ENCODE data around the gene TBC1D22A.

The TBC1D22A gene

DNA sequence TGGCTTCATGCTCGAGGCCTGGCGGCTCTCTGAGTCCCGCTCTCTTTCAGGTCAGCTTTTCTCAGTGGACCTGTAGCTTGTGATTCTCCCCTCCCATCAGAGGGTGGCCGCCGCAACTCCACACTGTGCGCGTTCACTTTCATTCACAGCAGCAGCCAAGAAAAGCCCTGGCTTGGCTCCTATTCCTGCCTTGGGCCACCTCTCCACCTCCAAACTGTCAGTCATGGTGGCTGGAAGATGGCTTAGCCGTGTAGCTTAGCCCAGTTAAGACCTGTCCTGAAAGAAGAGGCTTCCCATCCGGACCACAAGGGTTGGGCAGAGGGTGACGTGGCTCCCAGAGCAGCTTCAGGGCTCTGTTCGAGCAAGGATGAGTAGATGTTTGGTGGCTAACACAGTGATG is 125.5 kb downstream of the TBC1D22A start:
- DNase-seq (ENCODE audit: low read depth), result no peak

DNA sequence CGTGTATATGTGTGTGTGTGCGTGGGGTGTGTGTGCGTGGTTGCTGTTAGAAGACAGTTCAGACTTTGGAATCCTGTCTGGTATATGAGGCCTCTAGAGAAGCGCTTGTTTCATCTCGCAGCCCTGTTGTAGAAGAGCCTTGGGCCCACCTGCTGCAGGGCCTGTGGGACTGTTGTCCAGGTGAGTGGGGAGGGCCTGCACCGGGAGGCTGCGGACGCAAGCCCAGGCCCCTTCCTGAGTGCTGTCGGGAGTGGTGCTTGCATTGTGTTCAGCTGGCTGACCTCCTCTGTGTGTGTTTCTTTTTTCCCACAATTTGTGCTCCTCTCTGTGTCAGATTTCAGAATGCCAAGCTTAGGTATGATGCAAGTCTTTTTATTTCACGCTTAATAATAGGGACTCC is 128.4 kb downstream of the TBC1D22A start:
- DNase-seq (ENCODE audit: low read depth), result no peak

DNA sequence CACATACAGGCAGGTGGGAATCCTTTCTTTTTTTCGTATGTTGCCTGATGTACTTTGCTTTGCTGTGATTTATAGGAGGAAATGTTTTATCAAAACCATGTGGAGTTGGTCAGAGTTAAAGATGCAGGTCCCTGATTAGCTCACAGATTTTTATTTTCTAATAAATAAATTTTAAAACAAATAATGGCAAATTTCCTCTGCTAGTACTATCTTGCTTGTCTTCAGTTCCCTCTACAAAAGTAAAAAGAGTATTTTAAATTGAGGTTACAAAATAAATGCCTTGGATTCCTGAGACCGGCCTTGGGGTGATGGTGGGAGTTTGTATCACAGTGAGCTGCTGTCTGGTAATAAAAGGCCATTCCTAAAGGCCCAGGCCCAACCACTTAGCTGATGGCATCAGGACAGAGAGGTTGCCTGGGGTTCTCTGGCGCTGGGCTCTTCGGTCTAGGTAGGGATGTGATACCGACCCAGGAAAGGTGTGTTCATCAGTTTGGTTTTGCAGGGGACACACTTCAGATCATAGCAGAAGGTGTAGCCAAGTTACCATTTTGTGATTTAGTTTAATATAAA is 129.0 kb downstream of the TBC1D22A start:
- peak; percentile 24 for DNase-seq (ENCODE audit: low read depth)

DNA sequence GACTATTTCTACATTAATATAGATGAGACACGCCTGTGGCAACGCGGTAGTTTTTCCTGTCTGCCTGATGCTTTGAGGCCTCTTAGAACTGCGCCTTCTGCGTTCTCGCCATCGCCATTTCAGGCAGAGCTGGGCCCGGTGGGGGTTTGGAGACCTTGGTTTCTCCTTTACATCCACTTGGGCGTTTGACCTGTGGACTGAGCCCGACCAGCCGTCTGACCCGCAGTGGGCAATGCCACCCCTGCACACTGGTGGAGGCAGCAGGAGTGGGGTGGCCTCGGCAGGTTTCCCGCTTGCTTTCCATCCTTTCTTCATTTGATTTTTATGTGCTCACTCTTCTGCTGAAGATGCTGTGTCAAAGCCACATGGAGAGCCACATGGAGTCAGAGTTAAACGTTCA is 130.4 kb downstream of the TBC1D22A start:
- no peak for DNase-seq (ENCODE audit: low read depth)

DNA sequence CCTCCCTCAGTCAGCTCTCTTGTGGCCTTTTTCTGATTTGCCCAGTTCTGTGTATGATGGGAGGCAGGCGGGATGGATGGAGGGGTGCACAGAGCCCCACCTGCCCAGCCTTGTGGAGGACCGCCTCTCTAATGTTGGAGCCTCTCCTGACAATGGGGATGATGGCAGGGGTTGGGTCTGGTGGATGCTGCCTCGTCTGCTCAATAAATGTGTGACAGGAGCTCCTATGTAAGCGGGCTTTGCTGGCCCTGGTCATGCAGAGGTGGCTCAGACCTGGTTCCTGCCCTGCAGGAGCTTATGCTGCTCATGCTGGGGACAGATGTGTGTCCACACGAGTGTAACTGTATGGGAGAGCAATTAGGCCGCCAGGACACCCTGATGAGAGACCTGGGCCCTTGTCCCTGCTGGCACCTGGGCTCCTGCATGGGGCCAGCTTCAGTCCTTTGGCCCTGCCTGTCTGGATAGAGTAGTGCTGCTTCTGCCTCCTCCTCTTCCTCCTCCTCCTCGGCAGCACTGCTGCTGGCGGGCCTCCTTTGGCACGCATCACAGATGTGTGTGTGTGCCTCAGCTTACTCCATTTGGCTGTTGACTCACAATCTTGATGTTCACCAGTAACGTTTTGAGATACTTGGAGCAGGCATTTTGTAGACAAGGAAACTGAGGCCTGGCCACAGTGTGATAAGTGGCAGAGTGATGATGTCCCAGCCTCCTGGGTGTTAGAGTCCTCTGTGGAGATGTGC is 131.0 kb downstream of the TBC1D22A start:
- DNase-seq (ENCODE audit: low read depth), result no peak

DNA sequence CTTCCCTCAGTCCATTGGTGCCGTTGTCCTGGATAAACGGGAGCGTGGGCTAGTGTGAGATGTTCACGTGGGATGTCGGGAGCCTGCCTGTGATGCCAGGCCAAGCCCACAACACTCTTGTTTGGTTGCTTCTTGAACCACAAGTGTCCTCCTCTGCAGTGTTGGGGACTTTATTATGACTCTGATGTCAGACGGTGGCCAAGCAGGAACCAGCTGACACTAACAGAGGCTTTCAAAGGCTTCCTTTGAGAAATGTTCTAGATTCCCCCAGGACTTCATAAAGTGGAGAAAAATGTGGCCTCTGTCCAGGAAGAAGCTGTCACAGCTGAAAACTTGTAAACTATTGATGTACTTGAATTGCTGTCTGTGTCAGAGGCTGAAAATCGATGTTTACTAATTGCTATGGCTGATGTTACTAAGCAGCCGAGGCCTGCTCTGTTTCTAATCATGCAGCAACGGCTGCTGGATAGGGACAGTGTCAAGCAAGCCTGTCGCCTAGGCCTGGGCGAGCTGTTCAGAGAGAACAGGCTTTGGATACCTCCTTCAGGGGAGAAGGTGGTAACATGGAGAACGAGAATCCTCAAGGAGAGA is 131.7 kb downstream of the TBC1D22A start:
- DNase-seq (ENCODE audit: low read depth), result peak; percentile 38

DNA sequence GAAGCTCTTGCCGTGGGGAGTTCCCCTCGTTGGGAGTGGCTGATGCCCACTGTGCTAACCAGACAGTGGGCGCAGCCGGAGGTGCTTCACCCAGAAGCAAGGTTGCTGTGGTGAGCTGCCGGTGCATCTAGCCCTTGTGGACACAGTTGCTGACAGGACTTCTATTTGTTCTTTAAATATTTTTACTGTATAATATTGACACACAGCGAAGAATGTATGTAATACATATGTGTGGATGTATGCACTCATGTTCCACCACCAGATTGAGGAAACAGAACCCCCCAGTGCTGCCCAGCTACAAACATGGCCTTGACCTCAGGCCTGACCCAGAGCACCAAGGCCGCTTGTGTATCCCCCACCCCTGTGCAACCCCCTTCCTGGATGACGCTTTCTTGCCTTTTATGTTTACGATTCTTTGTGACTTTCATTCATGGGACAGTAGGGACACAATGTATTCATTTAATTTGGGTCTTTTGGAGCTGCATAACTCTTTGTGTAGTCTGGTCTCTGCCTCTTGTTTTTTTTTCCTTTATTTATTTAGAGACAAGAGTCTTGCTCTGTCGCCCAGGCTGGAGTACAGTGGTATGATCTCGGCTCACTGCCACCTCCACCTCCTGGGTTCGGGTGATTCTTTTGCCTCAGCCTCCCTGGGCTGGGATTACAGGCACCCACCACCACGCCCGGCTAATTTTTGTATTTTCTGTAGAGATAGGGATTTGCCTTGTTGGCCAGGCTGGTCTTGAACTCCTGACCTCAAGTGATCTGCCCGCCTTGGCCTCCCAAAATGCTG is 132.6 kb downstream of the TBC1D22A start:
- DNase-seq (ENCODE audit: low read depth), result no peak

DNA sequence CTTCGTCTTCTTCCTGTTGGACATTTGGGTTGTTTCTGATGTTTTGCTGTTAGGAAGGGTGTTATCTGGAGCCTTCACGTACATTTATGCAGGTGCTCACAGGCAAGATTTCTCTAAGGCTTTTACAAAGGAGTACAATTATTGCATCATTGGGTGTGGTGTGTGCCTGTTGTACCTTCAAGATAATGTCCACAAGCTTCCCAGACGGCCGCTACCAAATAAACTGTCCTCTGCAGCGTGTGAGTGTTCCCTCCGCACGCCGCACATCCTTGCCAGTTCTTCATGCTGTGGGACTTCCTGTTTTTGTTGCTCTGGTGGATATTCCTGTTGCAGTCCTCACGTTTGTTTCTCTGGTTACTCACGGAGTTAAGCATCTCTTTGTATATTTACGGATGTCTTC is 133.3 kb downstream of the TBC1D22A start:
- DNase-seq (ENCODE audit: low read depth), result no peak

DNA sequence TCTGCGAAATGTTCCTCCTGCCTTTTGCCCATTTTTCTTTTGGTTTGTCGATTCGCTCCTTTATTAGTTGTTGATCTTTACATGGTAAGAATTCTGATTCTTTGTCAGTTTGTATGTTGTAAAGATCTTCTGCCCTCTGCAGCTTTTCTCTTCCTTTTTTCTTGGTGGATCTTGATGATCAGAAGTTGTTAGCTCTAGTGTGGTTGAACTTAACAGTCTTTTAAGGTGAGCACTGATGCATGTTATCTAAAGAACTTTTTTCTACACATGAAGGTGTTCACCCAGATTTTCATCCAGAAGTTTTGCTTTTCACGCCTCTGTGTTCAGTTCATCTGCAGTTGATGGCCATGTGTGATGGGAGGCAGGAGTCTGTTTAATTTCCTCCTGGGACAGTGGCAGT is 133.7 kb downstream of the TBC1D22A start:
- DNase-seq (ENCODE audit: low read depth), result no peak

DNA sequence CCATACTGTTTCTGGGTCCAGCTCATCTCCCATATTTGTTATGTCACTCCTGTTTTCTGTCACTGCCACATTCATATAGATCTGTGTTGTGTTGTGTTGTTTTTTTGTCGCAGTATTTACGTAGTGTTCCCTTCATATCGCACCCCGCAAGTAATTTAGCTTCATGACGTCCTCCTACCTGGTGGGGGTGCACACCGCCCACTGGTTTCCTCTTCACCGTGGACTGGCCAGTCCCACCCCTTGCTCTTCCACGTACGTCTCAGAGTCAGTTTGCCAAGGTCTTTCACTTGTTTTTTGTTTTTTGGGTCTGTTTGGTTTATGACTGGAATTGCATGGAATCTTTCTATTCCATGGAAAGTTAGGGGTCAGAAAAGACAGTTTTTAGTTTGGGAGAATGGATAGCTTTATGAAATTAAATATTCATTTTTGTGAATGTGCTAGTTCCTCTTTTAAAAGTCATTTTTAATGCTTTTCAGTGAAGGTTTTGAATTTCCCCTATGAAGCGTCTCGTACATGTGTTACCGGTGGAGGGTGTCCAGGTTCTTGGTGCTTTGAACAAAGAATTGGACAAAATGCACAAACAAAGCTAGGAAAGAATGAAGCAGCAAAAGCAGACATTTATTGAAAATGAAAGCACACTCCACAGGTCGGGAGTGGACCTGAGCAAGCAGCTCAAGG is 134.3 kb downstream of the TBC1D22A start:
- DNase-seq (ENCODE audit: low read depth), result no peak

DNA sequence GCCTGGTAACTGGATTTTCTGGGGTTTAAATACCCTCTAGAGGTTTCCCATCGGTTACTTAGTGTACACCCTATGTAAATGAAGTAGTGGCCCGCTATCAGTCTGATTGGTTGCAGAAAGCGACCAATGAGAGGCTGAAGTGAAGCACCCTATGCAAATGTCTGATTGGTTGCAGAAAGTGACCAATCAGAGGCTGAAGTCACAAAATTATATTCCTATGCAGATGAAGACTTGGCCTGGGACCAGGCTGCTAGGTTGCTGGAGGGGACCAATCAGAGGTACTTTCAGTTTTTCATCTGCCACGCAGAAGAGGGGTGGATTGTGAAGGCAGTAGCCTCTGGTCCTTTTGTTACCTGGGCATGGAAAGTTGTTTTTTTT is 134.8 kb downstream of the TBC1D22A start:
- peak; percentile 10 for DNase-seq (ENCODE audit: low read depth)

DNA sequence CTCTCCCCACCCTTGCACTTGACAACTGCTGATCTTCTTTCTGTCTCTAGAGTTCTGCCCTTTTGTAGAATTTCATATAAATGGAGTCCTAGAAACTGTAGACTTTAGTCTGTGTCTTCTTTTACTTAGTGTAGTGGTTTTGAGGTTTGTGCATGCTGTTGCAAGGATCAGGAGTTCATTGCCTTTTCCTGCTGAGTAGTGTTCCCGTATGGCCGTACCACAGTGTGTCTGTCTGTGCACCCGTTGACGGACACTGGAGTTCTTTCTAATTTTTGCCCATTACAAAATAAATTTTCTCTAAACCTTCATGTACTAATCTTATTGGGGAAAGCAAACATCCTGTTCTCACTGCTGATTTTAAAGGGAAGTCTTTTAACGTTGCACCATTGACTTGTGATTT is 138.1 kb downstream of the TBC1D22A start:
- DNase-seq (ENCODE audit: low read depth), result no peak

DNA sequence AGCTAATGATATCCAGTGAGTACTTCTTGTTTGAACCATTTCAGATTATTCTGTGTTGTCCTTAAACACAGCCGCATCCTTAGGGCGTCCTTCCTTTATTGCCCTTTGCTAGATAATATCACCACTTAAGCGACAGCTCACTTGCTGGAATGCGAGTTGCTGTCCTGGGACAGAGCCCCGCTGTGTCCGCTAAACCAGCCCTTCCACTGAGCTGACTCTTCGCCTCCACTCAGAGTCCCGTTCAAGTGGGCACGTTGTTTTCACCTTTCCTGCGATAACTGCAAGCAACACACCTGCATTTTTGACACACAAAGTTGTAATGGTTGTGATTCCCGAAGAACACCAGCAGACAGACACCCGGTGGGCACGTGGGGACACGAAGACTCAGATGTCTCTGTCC is 140.0 kb downstream of the TBC1D22A start:
- no peak for DNase-seq (ENCODE audit: low read depth)

DNA sequence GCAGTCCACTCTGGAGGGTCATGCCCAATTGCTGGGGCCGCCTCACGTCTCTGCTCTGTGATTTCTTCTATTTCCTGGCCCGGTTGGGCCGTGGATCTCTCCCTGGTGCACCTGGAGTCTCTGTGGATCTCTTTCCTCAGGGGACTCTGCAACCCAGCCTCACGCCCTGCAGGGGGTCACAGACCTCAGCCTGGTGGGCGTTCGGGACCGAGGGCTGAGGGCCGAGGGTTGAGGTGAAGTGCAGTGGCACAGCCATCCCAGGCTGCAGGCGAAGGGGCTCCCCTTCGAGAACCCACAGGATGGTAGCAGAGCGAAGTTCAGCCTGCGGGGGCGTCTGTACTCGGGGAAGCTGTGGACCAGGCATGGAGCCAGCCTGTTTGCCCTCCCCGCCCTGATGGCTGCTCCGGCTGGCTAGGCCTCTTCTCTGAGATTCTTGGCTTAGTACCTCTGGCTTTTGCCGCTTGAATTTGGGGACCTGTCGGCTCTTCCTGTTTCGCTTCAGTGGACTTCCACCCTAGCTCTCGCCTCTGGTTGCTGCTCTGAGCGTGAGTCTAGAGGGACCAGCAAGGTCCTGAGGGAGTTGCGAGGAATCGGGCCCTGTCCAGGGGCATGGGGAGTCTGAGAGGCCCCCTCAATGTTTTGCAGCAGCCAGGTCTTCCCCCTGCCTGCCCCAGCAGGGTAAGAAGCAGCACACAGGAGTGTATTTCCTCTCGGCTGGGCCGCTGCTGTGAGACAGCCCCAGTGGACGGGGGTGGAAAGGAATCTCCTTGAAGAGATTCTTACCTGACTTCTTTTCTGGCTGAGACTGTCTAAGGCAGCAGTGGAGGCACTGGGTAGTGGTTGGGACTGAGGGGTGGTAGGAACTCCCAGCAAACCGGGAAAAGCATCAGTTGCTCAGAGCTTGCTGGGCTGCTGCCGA is 140.8 kb downstream of the TBC1D22A start:
- DNase-seq (ENCODE audit: low read depth), result no peak

DNA sequence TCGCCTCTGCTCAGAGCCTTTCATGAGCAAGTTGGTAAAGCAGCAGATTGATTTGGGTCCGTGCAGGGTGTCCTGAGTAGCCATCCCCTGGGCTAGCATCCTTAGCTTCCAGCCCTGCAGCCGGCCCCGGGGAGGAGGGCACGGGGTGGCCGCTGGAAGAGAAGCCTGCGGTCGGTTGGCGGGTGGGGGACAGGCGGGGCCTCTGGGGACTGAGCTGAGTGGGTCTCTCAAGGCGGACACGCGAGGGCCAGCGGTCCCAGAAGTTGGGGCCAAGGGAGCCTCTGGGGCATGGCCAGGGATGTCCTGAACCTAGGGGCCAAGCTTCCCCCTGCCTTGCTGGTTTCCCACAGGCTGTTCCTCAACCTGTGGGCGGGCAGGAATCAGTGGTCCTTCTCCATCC is 143.0 kb downstream of the TBC1D22A start:
- no peak for DNase-seq (ENCODE audit: low read depth)

DNA sequence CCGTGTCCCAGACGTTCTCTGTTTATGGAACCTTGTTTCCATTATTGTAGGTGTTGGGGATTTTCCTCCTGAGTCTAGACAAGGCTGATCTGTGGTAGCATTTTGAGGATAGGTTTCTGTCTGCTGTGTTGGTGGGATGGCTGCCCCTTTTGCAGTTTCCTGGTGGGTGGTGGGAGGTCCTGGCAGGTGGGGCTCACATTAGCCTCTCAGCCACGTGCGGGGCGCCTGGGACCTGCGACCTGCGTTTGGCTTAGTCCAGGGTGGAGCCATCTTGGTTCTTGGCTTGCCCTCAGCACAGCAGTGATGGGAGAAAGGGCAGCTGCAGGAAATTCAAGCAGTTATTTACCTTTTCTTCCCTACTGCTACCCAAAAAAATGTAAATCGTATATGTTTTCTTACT is 143.4 kb downstream of the TBC1D22A start:
- no peak for DNase-seq (ENCODE audit: low read depth)

DNA sequence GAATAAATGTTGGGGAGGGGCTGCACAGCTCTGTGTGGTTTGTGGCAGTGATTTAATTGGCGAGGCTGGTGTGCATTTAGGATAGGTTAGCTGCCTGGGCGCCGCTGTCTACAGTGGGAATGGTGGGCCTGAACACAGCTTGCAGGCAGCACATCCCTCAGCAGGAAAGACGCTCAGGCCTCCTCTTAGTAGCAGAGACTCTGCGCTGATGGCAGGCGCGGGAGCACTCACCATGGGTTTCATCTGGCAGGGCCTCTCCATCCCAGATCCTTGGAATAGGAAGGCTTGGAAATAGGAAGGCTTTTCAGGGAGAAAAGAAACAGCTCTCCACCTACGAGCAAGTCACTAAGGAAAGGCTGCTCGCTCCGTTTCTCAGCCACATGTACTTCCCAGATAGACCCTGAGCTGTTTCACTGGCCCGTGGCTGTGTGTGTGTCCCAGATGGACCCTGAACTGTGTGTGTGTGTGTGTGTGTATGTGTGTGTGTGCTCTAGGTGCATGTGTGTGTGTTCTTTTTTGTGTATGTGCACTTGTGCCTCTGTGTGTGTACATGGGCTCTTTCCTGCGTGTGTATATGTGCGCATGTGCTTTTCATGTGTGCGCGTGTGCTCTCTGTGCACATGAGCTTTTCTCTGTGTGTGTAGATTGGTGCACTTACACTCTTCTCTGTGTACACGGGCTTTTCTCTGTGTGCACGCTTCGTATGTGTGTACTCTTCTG is 144.0 kb downstream of the TBC1D22A start:
- no peak for DNase-seq (ENCODE audit: low read depth)

DNA sequence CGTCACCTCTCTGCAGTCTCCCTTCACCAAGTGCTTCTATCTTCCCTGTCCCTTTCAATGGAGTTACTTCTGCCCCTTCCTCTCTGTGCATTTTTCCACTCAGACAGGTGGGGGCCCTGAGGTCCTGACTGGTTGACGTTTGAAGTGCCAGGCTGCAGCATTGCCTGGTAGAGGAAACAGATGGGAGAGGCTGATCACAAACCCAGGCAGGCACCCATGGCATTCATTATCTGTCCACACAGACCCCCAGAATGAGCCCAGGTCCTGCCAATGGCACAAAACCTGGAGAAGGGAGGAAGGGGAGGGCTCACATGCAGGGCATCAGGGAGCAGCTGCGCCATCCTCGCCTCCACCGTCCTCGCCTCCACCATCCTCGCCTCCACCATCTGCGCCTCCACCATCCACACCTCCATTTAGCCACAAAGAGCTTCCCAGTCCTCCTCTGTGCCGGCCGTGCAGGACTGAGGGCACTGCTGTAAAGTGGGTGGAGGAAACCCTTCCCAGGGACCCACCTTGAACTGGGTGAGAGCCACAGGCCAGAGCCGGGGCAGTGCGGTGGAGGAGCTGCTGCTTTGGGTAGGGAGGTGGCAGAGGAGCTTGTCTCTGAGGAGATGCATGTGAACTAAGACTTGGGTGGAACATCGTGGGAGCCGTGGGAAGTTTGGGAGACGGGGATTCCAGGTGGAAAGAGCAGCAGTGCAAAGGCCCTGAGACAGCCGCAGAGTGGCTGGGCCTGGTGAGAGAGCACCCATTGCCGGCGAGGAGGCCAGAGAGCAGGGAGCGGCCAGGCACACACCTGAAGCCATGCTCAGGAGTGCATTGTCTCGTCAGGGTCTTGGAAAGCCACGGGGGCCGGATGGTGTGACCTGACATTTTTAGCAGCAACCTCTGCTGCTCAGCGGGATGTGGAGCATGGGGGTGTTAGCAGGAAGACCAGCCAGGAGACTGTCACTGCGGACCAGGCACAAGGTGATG is 145.1 kb downstream of the TBC1D22A start:
- no peak for DNase-seq (ENCODE audit: low read depth)

DNA sequence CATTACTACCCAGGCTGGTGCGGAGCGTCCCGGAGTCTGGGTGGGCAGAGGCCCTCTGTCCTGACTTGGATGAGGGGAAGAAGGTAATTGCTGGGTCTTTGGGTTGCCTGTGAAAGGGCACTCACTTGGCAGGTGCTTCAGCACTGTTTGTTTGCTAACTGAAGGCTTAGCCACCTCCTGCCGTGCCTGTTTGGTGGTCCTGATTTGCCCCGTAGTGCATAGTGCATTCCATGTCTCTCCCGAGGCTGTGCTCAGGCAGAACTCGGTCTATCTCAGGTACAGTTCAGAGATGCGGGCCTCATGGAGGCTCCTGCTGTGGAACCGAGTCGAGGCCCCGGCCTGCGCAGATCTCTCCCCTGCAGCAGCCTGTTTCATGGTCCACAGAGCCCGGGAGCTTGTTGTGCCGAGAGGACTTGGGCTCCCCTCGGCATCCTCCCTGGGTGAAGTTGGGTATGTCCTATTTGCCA is 146.2 kb downstream of the TBC1D22A start:
- no peak for DNase-seq (ENCODE audit: low read depth)
